GM21381 (cell line): ENCODE measurements around the gene KCNJ4.
"Not testable (repeated sequence)": the region's sequence is repeated elsewhere in the genome, so short reads cannot be mapped to it uniquely, and the experiment has no call there.

Experiments
- ATAC-seq: cut with Tn5 transposase; IDR thresholded peaks from one replicate; pipeline ENCODE4 v1.9.1; 2021; ENCODE audit warnings: mild to moderate bottlenecking, moderate library complexity; ENCODE audit not compliant: unreplicated experiment

KCNJ4 gene

DNA sequence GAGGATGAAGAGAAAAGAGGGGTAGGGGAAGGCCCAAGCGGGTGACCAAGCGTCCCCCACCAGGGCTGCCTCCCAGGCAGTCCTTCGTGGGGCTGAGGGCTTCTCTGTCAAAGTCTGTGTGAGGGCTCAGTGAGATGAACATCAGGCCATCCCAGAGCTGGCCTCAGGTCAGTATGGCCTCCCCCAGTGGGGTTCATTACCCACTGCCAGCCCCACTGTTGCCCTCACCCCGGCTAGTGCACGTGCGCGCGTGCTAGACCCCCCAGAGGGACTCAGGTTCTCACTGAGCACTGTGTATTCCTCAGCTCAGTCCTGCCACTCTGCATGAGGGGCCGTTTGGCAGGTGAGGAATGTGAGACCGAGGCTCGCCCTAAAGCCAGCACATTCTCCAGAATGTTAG lies 16.2 kb upstream of the KCNJ4 start:
- ATAC-seq: no peak

GRCh38 chr22:38470179-38470578 lies 15.2 kb upstream of the KCNJ4 start:
- ATAC-seq: not testable (repeated sequence)

GRCh38 chr22:38469306-38469781 lies 14.3 kb upstream of the KCNJ4 start:
- no peak for ATAC-seq

DNA sequence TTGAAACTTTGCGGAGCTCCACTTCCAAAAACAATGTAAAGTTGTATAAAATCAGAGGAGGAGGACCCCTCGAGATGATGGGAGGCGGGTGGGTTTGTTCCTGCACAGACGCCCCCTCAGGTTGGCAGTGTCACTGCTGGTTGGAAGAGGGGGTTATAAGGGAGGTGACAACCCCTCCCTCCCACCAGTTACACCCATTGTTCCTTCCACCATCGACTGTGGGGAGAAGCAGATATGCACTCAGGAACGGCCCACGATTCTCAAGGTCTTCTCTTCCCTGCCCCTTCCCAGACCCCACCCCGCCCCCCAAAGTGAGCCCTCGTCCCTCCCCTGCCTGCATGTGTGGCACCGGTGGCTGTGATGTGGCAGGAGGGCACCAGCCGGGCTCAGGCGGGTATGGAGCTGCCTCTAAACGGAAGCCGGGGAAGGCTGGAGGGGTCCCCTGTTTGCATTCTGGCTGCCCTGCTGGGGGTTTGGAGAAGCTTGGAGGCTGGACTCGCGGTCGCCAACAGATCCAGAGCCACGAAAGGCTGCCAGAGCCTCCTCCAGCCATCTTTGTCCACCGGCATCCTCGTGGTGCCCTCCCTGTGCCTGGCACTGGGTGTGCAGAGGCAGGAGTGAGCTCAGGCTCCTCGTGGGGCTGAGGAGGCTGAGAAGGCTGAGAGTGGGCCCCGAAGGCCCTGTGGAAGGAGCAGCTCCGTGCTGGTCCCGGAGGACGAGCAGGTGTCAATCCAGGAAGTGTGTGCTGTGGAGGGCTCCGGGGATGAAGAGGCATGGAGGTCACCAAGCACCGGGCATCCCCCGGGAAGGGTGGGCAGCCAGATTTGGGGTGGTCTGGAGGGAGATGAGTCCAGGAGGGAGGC lies 13.7 kb upstream of the KCNJ4 start:
- no peak for ATAC-seq

DNA sequence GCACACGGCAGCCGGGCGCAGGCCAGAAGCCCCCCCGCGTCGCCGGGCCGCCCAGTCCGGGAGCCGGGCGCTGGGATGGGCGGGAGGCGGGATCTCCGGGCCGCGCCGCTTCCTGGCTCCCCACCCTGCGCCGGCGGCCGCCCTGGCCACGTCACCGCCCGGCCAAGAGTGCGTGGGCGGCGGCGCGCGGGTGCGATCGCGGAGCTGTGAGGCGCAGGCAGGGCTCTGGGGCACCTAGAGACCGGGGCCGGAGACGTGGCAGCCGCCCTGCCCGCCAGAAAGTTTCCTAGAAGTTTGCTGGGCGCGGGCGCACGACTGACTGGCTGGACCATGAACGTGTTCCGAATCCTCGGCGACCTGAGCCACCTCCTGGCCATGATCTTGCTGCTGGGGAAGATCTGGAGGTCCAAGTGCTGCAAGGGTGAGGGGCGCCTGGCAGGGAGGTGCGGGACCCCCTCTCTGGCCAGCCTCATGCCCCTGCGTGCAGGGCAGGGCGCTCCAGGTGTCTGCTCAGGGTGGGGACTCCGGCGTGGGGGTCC lies 13.0 kb upstream of the KCNJ4 start, which contains the start of gene KDELR3:
Gene KDELR3 (plus strand): TSS at position 193 of the 539 bp plus-strand sequence. CDS start 138 bp downstream, at position 331.
- ATAC-seq: no peak

DNA sequence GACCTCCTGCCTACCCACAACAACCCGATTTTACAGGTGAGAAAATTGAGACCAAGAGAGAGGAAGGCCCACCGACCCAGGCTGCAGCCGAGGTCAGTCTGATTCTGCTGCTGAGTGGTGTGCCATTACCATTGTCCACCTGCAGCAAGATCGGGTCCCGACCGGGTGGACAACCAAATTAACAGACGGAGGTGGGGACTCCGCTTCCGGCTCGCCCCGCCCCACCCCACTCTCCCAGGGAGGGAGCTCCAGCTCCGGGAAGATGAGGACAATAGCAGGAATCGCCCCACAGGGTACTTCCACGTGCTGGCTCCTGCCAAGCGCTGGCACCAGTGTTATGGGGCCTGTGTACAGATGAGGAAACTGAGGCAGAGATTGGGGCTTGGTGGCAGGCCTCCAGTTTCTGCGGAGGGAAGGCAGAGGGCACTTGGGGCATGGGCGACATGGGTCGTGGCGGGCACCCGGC lies 12.5 kb upstream of the KCNJ4 start:
- ATAC-seq: no peak

- ATAC-seq: no peak
These were observed 10.9 kb upstream of the KCNJ4 start for GRCh38 chr22:38465673-38466490.

DNA sequence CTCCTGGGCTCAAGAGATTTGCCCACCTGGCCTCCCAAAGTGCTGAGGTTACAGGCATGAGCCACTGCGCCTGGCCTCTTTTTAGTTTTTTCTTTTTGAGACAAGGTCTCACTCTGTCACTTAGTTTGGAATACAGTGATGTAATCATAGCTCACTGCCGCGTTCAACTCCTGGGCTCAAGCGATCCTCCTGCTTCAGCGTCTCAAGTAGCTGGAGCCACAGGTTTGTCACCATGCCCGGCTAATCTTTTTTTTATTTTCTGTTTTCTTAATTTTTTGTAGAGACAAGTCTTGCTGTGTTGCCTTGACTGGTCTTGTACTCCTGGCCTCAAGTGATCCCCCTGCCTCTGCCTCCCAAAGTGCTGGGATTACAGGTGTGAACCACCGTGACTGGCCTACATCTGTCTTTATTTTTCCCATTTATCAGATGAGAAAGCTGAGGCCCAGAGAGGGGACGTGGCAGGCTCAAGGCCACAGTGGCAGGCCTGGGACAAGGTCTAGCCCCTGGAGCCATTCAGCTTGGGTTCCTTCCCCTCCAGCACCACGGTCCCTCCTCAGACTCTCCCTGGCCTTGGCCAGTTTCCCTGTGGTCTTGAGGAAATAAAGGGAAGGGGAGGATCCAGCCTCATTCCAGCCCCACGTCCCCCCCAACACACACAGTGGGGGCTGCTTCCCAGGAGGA lies 10.1 kb upstream of the KCNJ4 start:
- no peak for ATAC-seq

GRCh38 chr22:38462960-38463784 lies 8.2 kb upstream of the KCNJ4 start:
- ATAC-seq: no peak

GRCh38 chr22:38461414-38462081 lies 6.5 kb upstream of the KCNJ4 start:
- ATAC-seq: no peak

- no peak for ATAC-seq
These were observed 6.0 kb upstream of the KCNJ4 start for GRCh38 chr22:38461057-38461413.

GRCh38 chr22:38460426-38460840 lies 5.4 kb upstream of the KCNJ4 start:
- no peak for ATAC-seq

DNA sequence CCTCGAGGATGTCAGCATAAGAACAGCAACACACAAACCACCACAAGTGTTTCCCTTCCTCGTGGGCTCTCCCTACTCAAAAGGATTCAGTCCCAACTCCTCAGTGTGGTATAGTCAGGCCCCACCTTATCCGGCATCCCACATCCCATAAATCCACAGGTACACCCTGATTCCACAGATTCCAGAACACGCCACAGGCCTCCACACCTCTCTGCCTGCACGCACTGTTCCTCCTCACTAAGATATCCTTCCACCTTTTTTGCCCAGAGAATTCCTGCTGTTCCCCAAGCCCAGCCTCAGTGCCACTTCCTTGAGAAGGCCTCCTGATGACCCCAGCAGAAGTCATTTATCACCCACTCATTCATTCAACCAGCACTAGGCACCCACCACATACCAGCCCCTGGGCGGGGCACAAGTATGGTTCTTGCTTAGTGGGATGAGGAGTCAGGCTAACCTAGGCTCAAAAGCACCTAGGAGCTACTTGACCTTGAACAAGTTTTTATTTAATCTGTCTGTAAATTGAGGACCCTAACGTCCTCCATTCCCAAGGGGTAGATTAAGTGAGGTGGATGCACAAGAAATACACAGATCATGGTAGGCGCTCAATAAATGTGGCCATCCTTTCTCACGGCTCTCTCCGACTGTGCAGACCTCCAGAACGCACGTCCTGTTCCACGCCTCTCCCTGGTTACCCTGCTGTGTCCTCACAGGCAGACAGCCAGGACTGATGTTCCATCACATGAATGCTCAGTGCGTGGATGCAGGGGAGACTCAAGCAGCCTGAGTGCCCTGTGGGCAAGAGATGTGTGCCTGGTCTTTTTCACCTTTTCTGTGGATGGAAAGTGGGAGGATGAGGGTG lies 2.1 kb upstream of the KCNJ4 start:
- no peak for ATAC-seq

DNA sequence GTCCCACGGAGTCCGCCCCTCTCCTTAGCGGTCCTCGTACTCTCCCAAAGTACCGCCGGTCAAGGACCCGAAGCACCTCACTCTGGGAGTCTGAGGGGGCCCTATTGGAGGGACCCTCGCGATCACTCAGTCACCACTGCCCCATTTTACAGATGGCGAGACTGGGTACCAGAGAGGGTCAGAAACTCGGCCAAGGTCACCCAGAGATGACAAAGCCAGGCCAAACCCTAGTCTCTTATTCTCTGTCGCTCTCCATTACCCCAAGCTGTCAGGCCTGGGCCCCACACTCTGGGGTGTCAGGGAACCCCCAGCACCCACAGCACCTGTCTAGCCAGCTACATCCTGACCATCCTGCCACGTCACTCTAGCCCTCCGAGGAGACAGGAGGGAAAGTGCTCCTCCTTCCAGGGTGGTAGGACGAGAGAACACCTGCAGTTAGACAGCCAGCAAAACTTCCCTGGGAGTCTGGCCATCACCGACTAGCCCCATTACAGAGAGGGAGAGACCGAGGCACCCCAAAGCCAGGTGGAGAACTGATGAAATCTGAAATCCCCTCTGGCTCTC lies 1.4 kb upstream of the KCNJ4 start:
- ATAC-seq: no peak

GRCh38 chr22:38455530-38456271 lies 702 bp upstream of the KCNJ4 start:
- ATAC-seq: no peak

- ATAC-seq: no peak
These were observed 485 bp downstream of the KCNJ4 start for GRCh38 chr22:38454353-38455075.

- no peak for ATAC-seq
These were observed 1.0 kb downstream of the KCNJ4 start for GRCh38 chr22:38453996-38454352.
